Parathyroid adenoma (tissue), 2 donors: ENCODE data around the gene WNT9A.
"Not testable (repeated sequence)": the region's sequence is repeated elsewhere in the genome, so short reads cannot be mapped to it uniquely, and the experiment has no call there.

ENCODE experiments used
- H2AFZ ChIP-seq: fragments of 300-600 bp; sonication (generic); one replicate; pipeline ENCODE4 v1.7.0; 2017; ENCODE audit warnings: antibody characterized with exemption, mild to moderate bottlenecking
- H3K27ac ChIP-seq: fragments of 300-600 bp; sonication (generic); one replicate; pipeline ENCODE4 v1.7.0; 2017
- H3K27me3 ChIP-seq: fragments of 300-600 bp; sonication (generic); one replicate; pipeline ENCODE4 v1.7.0; 2017; ENCODE audit warnings: low read length; ENCODE audit not compliant: control insufficient read depth, insufficient read depth
- H3K36me3 ChIP-seq: fragments of 300-600 bp; sonication (generic); one replicate; pipeline ENCODE4 v1.7.0; 2017; ENCODE audit warnings: low read length; ENCODE audit not compliant: control insufficient read depth, insufficient read depth
- H3K4me1 ChIP-seq: fragments of 300-600 bp; sonication (generic); one replicate; pipeline ENCODE4 v1.7.0; 2017; ENCODE audit warnings: control low read depth
- H3K4me2 ChIP-seq: fragments of 300-600 bp; sonication (generic); one replicate; pipeline ENCODE4 v1.7.0; 2017; ENCODE audit warnings: low read length
- H3K4me3 ChIP-seq: fragments of 300-600 bp; sonication (generic); one replicate; pipeline ENCODE4 v1.7.0; 2017; ENCODE audit warnings: low read depth, low read length
- H3K79me2 ChIP-seq: fragments of 300-600 bp; sonication (generic); one replicate; pipeline ENCODE4 v1.7.0; 2017; ENCODE audit warnings: control low read depth
- H3K9ac ChIP-seq: fragments of 300-600 bp; sonication (generic); one replicate; pipeline ENCODE4 v1.7.0; 2017; ENCODE audit warnings: mild to moderate bottlenecking
- H3K9me3 ChIP-seq: fragments of 300-600 bp; sonication (generic); one replicate; pipeline ENCODE4 v1.7.0; 2017; ENCODE audit warnings: low read length; ENCODE audit not compliant: control insufficient read depth
- TF ChIP-seq, protein P1 (sequence below): fragments of 300-600 bp; sonication (generic); IDR thresholded peaks from one replicate; pipeline ENCODE4 v1.7.0; 2017; ENCODE audit warnings: antibody characterized with exemption, mild to moderate bottlenecking
- donor health status: primary hyperparathyroidism.

The WNT9A gene

DNA sequence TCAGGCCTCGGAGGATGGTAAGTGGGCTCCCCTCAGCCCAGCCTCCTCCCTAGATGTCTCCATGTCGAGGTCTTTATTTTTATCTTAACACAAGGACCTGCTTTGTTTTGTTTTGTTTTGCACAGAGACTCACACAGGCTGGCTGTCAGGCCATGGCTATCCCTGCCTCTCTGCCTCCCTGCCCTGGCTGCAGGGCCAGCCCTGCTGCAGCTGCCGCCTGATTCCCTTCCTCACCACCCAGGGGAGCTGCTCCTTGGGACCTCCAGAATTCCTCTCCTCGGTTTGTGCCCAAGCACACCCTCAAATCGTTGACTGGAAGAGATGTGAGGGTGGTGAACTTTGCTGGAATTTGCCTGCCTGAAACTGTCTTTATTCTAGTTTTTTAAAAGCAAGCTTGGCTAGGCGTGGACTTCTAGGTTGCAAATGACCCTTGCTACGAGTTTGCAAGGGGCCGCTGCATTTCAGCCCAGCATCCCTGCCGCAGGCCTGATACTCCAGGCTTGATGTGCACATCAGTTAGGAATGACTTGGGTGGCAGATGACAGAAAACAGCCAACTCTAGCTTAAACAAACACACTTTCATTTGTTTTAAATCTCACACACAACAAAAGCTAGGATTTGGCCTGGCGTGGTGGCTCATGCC, 37.1 kb downstream of the WNT9A start:
- no peak overlapping the region for H3K4me3 ChIP-seq
- H3K9me3 ChIP-seq, result no peaks in the 10 kb centered on the region
- no peak overlapping the region for H3K4me2 ChIP-seq
- no peaks in the 10 kb centered on the region for H3K79me2 ChIP-seq
- H3K36me3 ChIP-seq, result no peaks in the 10 kb centered on the region
- H3K4me1 ChIP-seq, result no peaks in the 10 kb centered on the region
- TF ChIP-seq, protein P1, sequence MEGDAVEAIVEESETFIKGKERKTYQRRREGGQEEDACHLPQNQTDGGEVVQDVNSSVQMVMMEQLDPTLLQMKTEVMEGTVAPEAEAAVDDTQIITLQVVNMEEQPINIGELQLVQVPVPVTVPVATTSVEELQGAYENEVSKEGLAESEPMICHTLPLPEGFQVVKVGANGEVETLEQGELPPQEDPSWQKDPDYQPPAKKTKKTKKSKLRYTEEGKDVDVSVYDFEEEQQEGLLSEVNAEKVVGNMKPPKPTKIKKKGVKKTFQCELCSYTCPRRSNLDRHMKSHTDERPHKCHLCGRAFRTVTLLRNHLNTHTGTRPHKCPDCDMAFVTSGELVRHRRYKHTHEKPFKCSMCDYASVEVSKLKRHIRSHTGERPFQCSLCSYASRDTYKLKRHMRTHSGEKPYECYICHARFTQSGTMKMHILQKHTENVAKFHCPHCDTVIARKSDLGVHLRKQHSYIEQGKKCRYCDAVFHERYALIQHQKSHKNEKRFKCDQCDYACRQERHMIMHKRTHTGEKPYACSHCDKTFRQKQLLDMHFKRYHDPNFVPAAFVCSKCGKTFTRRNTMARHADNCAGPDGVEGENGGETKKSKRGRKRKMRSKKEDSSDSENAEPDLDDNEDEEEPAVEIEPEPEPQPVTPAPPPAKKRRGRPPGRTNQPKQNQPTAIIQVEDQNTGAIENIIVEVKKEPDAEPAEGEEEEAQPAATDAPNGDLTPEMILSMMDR, result no peak
- H2AFZ ChIP-seq, result no peak overlapping the region
- H3K27ac ChIP-seq, result no peak overlapping the region
- H3K27me3 ChIP-seq, result no peaks in the 10 kb centered on the region
- H3K9ac ChIP-seq, result no peak overlapping the region

DNA sequence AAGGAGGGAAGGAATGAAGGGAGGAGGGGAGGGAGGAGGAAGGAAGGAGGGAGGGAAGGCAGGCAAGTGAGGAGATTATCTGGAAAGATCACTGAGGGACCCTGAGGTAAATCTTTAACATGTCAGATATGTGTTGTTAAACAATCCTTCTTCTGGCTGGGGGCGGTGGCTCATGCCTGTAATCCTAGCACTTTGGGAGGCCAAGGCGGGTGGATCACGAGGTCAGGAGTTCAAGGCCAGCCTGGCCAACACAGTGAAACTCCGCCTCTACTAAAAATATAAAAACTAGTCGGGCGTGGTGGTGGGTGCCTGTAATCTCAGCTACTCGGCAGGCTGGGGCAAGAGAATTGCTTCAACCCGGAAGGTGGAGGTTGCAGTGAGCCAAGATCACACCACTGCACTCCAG, 37.8 kb downstream of the WNT9A start:
- H3K79me2 ChIP-seq, H2AFZ ChIP-seq, H3K4me3 ChIP-seq, H3K27ac ChIP-seq, H3K4me1 ChIP-seq, H3K9me3 ChIP-seq, H3K4me2 ChIP-seq, H3K27me3 ChIP-seq, H3K9ac ChIP-seq, H3K36me3 ChIP-seq: not testable (repeated sequence)

DNA sequence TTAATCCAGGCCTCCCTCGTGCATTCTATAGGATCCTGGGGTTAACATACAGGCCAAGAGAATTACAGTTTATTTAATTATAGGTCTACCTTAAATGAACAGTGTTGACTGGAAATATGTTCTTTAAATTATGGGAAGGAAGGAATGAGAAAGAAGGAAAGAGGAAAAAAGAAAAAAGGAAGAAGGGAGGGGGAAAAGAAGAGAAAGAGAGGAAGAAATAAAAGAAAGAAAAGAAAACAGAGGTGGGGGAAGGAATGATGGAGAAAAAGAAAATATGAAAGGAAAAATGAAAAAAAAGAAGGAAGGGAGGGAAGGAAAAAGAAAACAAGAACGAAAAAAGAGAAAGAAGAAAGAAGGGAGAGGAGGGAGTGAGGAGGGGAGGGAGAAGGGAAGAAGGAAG, 38.5 kb downstream of the WNT9A start:
- Histone ChIP-seq H2AFZ (no peak overlapping the region), H3K79me2 (no peaks in the 10 kb centered on the region), H3K36me3 (no peaks in the 10 kb centered on the region), H3K27me3 (no peaks in the 10 kb centered on the region), H3K9me3 (no peaks in the 10 kb centered on the region), H3K4me2 (no peak overlapping the region), H3K27ac (no peak overlapping the region), H3K4me3 (no peak overlapping the region), H3K4me1 (no peaks in the 10 kb centered on the region), H3K9ac (no peak overlapping the region)
- TF ChIP-seq, protein P1, result no peak

DNA sequence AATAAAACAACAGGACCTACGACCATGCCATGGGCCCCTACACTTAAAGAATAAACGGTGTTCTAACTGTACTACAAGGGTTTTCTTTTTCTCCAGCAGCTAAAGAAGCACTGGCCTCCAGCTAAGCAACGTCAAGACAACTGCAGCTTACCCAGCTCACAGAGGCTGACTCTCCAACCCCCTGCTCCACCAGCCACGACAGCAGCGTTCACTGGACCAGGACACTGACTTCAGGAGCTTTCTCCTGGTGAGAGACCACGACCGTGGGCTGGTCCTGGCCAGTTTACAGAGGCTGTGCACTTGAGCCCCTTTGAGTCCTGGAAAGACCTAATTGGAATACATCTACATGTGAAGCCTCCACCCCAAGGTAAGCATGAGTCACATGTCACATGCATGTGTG, 39.4 kb downstream of the WNT9A start:
- Histone ChIP-seq H3K4me1 (no peaks in the 10 kb centered on the region), H3K4me3 (no peak overlapping the region), H3K79me2 (no peaks in the 10 kb centered on the region), H3K36me3 (no peaks in the 10 kb centered on the region), H2AFZ (no peak overlapping the region), H3K27ac (no peak overlapping the region), H3K9ac (no peak overlapping the region), H3K27me3 (no peaks in the 10 kb centered on the region), H3K9me3 (no peaks in the 10 kb centered on the region), H3K4me2 (no peak overlapping the region)
- TF ChIP-seq, protein P1, result no peak

DNA sequence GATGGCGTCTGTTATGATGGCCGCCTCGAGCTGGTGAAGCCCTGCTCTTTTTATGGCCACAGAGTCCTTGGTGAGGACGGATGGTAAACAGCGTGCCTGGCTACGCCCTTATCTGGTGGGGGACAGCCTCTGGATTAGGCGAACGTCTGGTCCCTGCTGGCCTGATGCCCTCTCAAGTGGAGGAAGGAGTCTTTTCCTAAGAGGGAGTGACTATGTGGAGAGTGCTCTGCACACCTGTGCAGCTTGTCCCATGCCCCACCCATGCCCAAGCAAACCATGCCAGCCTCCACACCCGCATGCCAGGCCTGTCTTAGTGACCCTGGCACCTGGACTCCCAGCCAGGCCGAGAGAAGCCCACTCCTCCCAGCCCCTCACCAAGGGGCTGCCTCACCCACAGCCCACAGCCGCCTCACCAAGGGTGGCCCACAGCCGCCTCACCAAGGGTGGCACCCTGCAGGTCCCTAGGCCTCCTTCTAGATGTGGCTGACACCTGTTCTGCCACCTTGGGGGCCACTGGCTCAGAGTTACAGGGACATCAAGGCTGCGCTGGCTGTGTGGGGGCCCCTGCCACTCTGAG, 40.2 kb downstream of the WNT9A start:
- Histone ChIP-seq H3K27ac (no peak overlapping the region), H3K79me2 (no peaks in the 10 kb centered on the region), H2AFZ (no peak overlapping the region), H3K9me3 (no peaks in the 10 kb centered on the region), H3K27me3 (no peaks in the 10 kb centered on the region), H3K4me2 (no peak overlapping the region), H3K4me3 (no peak overlapping the region), H3K36me3 (no peaks in the 10 kb centered on the region), H3K4me1 (no peaks in the 10 kb centered on the region), H3K9ac (no peak overlapping the region)
- TF ChIP-seq, protein P1, result no peak
